Effector memory CD4-positive, alpha-beta T cell (primary cell): ENCODE results near the gene SYNGR1.

Experiments
- DNase-seq, 3 donors: peaks; one replicate each; pipeline ENCODE4 v3.0.0-alpha.2; 2020
- H3K27ac ChIP-seq: 2 replicates; pipeline ENCODE4 v1.7.0; 2013; ENCODE audit warnings: mild to moderate bottlenecking, low read length, moderate library complexity; ENCODE audit not compliant: insufficient read depth, poor library complexity, severe bottlenecking
- H3K27me3 ChIP-seq: replicated peaks from 2 replicates; pipeline ENCODE4 v1.7.0; 2013; ENCODE audit warnings: mild to moderate bottlenecking, low read length; ENCODE audit not compliant: insufficient read depth, control insufficient read depth, poor library complexity, severe bottlenecking
- H3K36me3 ChIP-seq: 2 replicates; pipeline ENCODE4 v1.7.0; 2013; ENCODE audit warnings: mild to moderate bottlenecking, low read length, moderate library complexity; ENCODE audit not compliant: control insufficient read depth, insufficient read depth
- H3K4me1 ChIP-seq: 2 replicates; pipeline ENCODE4 v1.7.0; 2013; ENCODE audit warnings: low read length, mild to moderate bottlenecking; ENCODE audit not compliant: control insufficient read depth, insufficient read depth, poor library complexity, severe bottlenecking
- H3K4me3 ChIP-seq: 2 replicates; pipeline ENCODE4 v1.7.0; 2013; ENCODE audit warnings: low read length, low read depth, mild to moderate bottlenecking; ENCODE audit not compliant: insufficient read depth, poor library complexity, severe bottlenecking
- H3K9me3 ChIP-seq: 2 replicates; pipeline ENCODE4 v1.7.0; 2013; ENCODE audit warnings: mild to moderate bottlenecking, low read length, moderate library complexity; ENCODE audit not compliant: control insufficient read depth

Gene SYNGR1

DNA sequence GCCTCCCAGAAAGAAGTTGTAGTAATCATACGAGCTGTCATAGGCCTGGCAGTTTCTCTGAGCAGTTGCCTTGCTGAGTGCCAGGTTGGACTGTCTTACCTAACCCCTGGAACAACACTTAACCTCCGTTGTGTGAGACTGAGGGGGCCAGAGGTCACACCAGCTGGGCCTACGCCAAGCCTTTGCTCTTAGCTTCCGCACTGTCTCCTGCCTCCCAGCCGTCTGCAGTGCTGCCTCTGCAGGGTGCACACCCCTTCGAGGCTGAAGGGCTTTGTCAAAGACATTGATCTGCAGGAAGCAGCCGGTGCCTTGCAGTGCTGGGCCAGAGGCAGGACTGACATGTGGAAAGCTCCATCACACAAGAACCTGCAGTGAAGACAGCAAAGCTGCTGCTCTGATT lies 66.5 kb downstream of the SYNGR1 start:
- no peaks in the 10 kb centered on the region for H3K27me3 ChIP-seq
- no peak overlapping the region for H3K4me3 ChIP-seq
- H3K36me3 ChIP-seq, result peaks cover 60% of the 10 kb centered on the region
- DNase-seq, result no peak
- no peaks in the 10 kb centered on the region for H3K9me3 ChIP-seq
- H3K4me1 ChIP-seq, result peaks cover 16% of the 10 kb centered on the region
- no peak overlapping the region for H3K27ac ChIP-seq

DNA sequence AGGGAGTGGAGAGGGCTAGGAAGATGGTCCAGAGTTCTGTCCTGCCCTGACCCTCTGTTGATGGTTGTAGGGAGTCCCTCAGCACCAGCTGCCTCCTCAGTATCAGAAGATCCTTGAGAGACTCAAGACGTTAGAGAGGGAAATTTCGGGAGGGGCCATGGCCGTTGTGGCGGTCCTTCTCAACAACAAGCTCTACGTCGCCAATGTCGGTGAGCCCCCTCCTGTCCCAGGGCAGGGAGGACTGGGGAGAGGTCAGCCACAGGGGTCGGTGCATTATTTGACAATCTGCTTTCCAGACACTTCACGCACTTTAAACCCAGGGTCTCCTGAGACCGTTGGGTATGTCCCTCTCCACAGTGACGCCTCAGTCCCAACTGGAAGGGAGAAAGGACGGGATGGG lies 67.8 kb downstream of the SYNGR1 start:
- Histone ChIP-seq H3K4me1 (peaks cover 8% of the 10 kb centered on the region), H3K9me3 (no peaks in the 10 kb centered on the region), H3K27me3 (no peaks in the 10 kb centered on the region), H3K36me3 (peaks cover 64% of the 10 kb centered on the region), H3K27ac (no peak overlapping the region), H3K4me3 (no peak overlapping the region)
- DNase-seq, result no peak

DNA sequence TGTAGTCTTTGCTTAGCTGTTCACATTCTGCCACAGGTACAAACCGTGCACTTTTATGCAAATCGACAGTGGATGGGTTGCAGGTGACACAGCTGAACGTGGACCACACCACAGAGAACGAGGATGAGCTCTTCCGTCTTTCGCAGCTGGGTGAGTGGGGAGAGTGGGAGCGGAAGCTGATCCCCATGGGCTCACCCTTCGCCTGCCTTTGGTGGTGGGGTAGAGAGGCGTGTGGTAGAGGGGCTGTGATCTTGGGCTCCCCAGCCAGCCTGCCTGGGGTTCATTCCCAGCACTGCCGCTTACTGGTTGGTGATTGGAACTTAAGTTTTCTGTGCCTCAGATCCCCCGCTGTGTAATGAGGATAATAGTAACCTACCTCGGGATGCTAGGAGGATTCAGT lies 68.9 kb downstream of the SYNGR1 start:
- Histone ChIP-seq H3K36me3 (peaks cover 68% of the 10 kb centered on the region), H3K4me3 (no peak overlapping the region)

DNA sequence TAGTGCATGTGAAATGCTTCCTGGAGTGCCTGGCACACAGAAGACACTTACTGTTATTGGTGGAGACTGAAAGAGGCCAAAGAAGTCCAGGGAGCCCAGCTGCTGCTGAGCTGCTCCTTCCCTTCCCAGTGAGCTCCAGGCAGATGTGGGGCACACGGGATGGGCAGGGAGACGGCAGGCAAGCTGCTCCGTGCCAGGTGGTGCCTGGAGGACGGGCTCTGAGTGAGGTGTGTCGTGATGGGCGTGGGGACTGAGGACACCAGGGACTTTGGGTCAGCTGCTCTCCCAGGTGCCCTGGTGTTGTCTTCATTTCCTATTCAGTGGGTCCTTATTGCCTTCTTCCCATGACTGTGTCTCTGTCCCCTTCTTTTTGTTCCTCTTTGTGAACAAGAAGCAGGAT lies 69.3 kb downstream of the SYNGR1 start:
- DNase-seq, result no peak
- no peak overlapping the region for H3K4me3 ChIP-seq
- H3K27me3 ChIP-seq, result no peaks in the 10 kb centered on the region
- H3K27ac ChIP-seq, result no peak overlapping the region
- peaks cover 71% of the 10 kb centered on the region for H3K36me3 ChIP-seq
- H3K4me1 ChIP-seq, result peaks cover 2% of the 10 kb centered on the region
- no peaks in the 10 kb centered on the region for H3K9me3 ChIP-seq

More for the DNA sequence above, 68.9 kb downstream of the SYNGR1 start:
- no peaks in the 10 kb centered on the region for H3K27me3 ChIP-seq
- no peak overlapping the region for H3K27ac ChIP-seq
- no peak for DNase-seq
- no peaks in the 10 kb centered on the region for H3K9me3 ChIP-seq
- H3K4me1 ChIP-seq, result peaks cover 6% of the 10 kb centered on the region

DNA sequence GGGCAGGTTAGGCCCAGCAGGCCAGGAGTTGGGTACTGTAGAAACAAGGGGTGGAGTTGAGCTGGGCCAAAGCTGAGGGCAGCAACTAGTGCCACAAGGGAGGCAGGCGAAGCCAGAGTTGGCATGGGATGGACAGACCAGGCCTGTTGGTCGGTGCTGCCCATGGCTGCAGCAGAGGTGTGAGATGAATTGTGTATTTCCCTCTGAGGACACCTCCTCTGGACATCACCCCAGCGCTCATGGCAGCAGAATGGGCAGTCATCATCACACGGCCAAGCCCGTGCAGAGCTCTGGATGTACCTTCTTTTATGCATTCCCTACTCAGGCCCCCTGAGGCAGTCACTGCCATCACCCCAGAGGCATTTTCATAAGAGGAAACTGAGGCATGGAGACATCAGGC lies 70.1 kb downstream of the SYNGR1 start:
- Histone ChIP-seq H3K4me1 (no peaks in the 10 kb centered on the region), H3K4me3 (no peak overlapping the region), H3K9me3 (no peaks in the 10 kb centered on the region), H3K36me3 (peaks cover 69% of the 10 kb centered on the region), H3K27ac (no peak overlapping the region), H3K27me3 (no peaks in the 10 kb centered on the region)
- no peak for DNase-seq

DNA sequence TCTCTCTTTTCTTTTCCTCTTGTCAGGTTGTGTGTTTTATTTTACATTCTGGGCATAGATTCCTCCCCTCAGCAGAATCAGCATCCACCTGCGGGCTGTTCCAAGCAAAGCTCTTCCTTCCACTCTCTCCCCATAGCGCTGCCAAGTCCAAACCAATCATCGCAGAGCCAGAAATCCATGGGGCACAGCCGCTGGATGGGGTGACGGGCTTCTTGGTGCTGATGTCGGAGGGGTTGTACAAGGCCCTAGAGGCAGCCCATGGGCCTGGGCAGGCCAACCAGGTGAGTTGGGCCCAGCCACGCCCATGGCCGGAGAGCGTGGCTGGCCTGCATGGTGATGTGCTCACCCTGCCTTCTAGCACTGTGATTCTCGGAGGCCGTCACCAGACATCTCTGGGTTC lies 71.9 kb downstream of the SYNGR1 start:
- no peak for DNase-seq
- Histone ChIP-seq H3K36me3 (peaks cover 56% of the 10 kb centered on the region), H3K4me1 (no peaks in the 10 kb centered on the region)

DNA sequence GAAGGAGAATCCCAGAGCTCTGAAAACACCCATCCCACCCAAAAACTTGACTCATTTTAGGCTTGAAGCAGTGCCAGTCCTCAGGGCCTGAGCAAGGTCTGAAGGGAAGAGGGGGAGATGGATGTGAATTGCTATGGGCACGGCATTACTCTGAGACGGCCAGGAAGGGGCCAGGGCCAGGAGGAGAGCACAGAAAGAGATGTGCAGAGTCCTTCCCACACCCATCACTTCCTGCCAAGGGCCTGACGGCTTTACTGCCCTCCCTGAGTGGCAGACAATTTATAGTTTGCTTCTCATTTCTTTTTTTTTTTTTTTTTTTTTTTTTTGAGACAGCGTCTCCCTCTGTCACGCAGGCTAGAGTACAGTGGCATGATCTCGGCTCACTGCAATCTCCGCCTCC lies 72.3 kb downstream of the SYNGR1 start:
- no peaks in the 10 kb centered on the region for H3K9me3 ChIP-seq
- no peak overlapping the region for H3K27ac ChIP-seq
- H3K36me3 ChIP-seq, result peaks cover 56% of the 10 kb centered on the region
- H3K4me3 ChIP-seq, result no peak overlapping the region
- H3K4me1 ChIP-seq, result no peaks in the 10 kb centered on the region
- no peak for DNase-seq
- no peaks in the 10 kb centered on the region for H3K27me3 ChIP-seq

More for the DNA sequence above, 71.9 kb downstream of the SYNGR1 start:
- Histone ChIP-seq H3K27me3 (no peaks in the 10 kb centered on the region), H3K27ac (no peak overlapping the region), H3K4me3 (no peak overlapping the region), H3K9me3 (no peaks in the 10 kb centered on the region)

DNA sequence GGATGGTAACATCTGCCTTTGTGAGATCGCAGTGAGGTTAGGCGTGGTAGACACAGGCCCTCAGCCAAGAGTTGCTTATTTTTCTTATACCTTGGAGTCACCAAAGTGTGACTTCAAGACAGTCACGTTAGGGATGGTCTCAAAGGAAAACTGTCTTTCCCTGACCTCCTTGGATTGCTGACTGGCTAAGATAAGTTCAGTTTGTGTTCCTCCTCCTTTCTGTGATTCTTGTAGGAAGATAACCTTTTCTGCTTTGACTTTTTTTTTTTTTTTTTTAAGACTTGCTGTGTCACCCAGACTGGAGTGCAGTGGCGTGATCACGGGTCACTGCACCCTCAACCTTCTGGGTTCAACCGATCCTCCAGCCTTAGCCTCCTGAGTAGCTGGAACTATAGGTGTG lies 72.9 kb downstream of the SYNGR1 start:
- Histone ChIP-seq H3K27me3 (no peaks in the 10 kb centered on the region), H3K9me3 (no peaks in the 10 kb centered on the region), H3K4me3 (no peak overlapping the region), H3K36me3 (peaks cover 59% of the 10 kb centered on the region), H3K4me1 (no peaks in the 10 kb centered on the region), H3K27ac (no peak overlapping the region)
- no peak for DNase-seq

DNA sequence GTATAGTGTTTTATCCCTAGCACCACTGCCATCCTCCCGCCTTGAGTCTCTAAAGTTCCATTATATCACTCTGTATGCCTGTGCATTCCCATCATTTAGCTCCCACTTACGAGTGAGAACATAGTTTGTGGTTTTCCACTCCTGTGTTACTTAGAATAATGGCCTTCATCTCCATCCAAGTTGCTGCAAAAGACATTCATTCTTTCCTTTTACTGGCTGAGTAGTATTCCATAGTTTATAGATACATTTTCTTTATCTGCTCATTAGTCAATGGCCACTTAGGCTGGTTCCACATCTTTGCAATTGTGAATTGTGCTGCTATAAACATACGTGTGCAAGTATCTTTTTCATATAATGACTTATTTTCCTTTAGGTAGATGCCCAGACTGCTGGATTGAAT lies 74.2 kb downstream of the SYNGR1 start:
- no peaks in the 10 kb centered on the region for H3K27me3 ChIP-seq
- peaks cover 59% of the 10 kb centered on the region for H3K36me3 ChIP-seq
- no peak overlapping the region for H3K27ac ChIP-seq
- DNase-seq, result no peak
- no peaks in the 10 kb centered on the region for H3K9me3 ChIP-seq
- H3K4me1 ChIP-seq, result no peaks in the 10 kb centered on the region
- no peak overlapping the region for H3K4me3 ChIP-seq

DNA sequence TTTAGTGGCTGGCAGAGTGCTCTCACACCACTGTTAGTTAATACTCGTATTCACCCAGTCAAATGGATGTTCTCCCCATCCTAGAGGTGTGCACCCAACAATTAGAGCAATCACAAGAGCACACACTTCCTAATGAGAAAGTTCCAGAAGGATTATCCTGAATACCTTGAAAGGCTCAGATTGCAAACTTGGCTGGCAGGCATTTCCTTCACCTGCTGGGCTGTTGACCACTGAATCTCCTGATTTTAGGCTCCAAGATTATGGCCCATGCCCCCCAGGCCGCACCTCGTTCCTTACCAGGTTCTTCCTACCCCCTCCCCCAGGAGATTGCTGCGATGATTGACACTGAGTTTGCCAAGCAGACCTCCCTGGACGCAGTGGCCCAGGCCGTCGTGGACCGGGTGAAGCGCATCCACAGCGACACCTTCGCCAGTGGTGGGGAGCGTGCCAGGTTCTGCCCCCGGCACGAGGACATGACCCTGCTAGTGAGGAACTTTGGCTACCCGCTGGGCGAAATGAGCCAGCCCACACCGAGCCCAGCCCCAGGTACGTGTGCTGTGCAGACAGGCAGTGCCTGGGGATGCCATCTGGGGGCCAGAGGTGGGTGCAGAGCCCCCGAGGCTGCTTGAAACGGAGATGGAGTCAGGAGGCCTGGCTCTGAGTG lies 76.7 kb downstream of the SYNGR1 start:
- no peak overlapping the region for H3K27ac ChIP-seq
- peaks cover 61% of the 10 kb centered on the region for H3K36me3 ChIP-seq
- no peaks in the 10 kb centered on the region for H3K4me1 ChIP-seq
- DNase-seq, result no peak
- no peaks in the 10 kb centered on the region for H3K9me3 ChIP-seq
- H3K4me3 ChIP-seq, result no peak overlapping the region
- H3K27me3 ChIP-seq, result no peaks in the 10 kb centered on the region
